GM21737 (cell line): ENCODE measurements around the gene ANKS6.
"Not testable (repeated sequence)": the region's sequence is repeated elsewhere in the genome, so short reads cannot be mapped to it uniquely, and the experiment has no call there.

Source experiments
- ATAC-seq: cut with Tn5 transposase; IDR thresholded peaks from one replicate; pipeline ENCODE4 v1.9.1; 2021; ENCODE audit warnings: mild to moderate bottlenecking, moderate library complexity; ENCODE audit not compliant: unreplicated experiment

Gene ANKS6

DNA sequence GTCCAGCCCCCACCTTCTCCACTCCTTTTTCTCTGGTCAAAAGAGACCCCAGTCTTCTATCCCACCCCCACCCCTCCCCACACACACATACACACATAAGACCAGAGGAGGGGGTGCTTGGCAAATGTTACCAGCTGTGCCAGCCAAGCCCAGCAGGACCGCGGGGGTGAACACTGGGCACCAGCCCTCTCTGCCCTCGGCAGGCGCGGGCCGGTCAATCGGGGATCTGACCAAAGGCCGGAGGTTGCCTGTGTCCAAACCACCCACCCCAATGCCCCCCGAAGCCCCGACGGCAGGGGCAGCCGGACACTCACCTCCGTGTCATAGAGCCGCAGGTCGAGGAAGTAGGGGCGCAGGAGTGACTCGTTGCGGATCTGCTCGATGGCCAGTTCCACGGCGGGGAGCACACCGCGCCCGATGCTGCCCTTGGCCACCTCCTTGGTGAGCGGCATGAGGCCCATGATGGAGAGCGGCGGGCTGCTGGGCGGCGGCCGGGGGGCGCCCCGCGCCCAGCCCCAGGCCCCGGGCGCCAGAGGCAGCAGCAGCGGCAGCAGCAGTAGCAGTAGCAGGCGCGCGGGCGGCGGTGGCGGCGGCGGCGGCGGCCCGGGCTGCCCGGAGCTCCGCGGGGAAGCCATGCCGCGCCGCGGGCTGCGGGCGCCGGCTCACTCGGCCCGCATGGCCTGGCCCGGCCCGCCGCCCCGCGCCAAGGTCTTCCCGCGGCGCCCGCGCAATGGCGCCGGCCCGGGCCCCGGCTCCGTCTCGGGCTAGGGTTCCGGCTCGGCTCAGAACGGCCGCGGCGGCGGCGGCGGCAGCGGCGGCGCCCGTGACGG is 88.0 kb downstream of the ANKS6 start:
- no peak for ATAC-seq

DNA sequence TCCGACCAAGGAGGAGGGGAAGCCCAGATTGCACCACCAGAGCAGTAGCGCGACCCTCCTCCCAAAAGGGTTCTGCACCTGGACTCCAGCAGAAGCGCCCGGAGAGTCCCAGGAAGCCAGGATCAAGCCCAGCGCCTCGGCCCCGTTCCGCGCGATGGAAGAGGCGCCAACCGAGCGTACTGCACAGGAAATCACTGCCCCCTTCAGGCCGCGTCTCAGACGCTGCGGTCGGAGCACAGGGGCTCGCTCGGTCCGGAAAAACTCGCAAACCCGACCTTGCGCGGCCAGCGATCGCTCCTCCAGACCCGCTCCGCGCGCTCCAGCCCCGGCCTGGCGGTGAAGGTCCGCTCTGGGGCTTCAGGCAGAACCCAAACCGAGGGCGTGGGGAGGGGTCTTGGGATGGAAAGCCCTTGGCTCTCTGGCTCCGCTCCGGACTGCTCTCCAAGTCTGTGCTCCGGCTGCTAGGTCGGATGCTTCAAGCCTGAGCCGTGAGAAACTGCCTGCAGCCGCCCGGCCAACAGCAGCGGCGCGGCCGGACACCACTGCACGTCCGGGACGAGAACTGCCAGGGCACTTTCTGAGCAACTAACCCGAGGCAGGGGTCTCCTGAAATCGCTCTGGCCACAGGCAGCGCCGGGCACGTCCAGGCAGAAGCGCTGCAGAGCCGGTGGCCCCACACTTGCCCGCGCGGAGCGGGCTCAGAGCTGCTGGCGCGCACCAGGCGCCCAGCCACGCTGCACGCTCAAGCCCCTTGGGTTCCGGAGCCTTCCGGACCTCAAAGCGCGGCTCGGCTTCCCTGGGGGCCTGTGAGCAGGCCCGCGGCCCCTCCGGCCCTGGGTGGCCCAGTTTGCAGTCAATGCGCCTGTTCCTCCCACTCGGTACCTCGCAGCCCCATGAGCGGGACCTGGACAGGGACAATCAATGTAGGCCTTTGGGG is 88.9 kb downstream of the ANKS6 start:
- no peak for ATAC-seq

DNA sequence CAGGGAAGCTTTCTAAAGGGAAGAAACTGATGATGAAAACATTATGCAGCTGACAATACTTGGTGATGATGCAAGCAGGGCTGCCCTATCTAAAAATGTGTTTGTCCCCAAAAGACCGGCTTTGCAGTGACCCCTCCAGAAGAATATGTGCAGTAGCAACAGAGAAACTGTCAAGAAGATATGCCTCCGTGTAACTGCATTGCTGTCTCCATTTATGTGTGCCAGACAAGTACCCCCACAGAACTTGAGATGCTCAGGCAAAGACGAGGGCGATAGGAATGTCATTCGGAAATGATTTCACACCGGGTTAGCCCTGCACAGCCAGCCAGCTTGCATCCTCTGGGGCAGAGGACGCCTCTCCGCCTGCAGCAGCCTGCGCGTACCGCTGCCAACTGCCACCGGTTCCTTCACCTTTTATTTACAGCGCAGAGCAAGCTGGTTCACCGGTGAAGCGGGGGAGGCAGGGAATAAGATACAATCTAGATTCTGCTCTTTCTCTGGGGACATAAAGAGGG is 89.6 kb downstream of the ANKS6 start:
- ATAC-seq = no peak

DNA sequence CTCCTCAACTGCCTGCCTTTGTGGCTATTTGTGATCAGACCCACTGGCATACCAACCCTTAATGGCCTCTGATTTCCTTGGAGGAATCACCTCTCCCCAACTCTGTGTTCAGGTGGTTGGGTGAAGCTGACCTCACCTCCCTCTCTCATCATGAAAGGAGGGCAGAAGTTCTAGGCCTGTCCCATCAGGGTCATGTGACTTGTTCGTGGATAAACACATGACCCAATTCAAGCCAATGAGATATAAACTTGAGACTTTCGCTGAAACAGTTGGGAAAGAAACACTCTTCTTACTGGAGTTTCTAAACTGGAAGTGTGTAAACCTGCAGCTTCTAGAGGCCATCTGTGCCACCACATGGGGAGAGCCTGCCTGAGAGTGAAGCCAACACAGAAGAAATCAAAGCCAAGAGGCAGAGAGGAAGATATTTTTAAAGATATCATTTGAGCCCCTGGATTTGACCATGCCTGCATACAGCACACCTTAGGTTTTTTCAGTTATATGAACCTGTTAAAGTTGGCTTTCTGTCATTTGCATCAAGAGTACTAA is 93.4 kb downstream of the ANKS6 start:
- no peak for ATAC-seq

DNA sequence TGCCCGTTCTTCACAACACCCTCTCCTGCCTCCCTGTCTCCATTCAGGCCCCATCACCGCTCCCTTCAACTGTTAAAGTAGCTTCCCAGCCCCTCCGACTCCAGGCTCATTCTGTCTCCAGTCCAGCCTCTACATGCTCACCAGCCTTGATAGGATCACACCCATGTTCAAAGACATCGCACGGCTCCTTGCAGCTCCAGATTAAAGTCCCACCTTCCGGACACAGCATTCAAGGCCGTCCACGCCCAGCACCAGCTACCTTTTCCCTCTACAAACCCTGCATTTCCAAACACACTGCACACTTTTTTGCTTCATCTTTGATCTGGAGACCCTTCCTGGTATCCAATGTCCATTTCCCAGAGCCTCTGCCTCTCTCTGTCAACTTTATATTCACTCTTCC is 94.0 kb downstream of the ANKS6 start:
- ATAC-seq = no peak

DNA sequence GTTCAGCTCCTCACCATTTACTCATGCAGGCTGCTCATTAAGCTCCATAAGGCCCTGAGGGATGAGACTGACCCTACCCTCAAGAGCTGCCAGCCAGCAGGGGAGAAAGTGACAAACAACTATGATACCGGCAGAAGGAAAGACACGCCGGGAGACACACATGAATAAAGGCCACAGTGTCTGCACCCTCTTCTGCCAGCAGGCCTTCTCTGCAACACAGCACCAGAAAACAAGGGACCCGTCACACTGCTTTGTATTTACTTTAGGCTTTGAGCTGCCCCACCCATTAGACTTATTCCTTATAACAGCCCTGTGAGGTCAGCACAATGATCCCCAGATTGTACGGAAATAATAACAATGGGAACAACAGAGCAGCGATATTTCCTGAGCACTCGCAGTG is 94.8 kb downstream of the ANKS6 start:
- ATAC-seq = no peak

DNA sequence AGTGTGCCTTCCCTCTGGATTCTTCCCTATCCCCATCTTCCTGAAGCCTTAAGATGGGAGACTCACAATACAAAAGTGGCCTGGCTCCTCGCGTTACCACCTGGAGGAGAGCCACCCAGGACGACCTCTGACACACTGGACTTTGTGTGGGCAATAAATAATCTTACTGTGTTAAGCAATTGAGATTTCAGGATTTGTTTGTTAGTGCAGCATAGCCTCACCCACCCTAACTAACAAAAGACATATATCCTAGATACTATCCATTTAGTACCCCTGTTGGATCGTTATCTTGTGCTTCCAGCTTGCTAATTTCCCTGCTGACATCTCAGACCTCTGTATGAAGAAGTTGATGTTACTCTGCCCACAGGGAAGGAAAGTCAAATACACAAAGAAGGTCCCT is 95.6 kb downstream of the ANKS6 start:
- no peak for ATAC-seq

DNA sequence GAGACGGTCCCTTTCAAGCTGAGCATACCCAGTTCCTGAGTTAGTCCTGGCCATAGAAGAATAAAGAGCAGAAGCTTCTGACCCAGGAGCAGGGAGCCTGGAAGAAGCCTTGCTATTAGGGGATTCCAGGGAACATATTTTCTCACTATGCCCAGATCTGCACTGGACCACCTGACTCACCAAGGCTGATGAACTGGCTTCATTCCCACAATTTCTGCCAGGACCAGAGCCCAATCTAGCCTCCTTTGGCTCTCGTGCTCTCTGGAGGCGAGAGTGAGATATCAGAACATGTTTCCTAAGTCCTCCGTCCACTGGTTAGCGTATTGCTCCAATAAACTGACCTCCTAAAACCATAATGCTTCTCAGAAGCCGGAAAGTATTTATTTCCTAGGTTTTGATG is 97.5 kb downstream of the ANKS6 start:
- no peak for ATAC-seq

DNA sequence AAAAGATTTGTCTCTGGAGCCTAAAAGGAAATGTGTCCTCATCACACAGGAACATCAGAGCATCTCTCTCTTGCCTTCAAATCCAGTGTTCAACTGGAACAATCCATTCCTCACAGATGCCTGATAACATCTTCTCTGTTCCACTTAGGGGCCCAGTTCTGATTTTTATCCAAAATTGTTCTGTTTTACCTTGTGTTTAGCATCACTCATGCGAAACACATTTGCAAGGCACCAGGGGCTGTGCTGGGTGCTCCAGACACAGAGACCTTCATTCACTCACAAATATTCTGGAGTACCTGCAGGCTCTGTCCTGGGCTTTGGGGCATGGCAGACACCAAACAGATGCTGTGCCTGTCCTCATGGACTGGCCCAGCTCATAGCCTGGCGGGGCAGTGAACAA is 101.4 kb downstream of the ANKS6 start:
- ATAC-seq = no peak

DNA sequence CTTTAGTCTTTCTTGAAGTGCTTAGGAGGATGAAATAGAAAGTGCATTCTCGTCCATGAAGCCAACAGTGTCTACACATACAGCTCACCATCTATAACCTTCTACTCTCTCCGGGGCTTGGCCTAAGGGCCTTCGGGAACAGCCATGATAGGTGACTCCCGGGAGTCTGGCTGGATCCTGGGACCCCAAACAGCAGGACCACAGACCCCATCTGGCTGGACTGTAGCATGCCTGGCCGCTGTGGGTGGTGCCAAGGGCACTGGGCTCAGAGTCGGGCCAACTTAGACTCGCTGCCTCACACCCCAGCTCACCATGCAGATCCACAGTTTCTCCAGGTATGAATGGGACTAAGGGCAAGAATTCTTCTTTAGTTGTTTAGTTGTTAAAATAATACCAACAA is 104.0 kb downstream of the ANKS6 start:
- no peak for ATAC-seq

DNA sequence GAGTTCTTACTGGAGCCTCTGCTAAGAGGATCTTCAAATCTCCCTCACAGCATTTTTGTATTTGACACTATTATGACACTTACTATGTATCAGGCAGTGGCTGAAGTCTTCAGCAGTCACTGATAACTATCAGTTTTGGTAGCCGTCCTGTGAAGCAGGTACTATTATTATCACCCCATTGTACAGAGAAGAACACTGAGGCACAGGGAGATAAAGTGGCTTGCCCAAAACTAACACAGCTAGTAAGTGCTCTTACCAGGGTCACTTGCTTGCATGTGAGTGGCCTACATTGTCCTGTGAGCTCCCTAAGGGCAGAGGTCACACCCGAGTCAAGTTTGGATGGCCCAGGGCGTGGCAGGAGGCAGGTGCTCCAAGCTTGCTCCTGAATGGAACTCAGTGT is 104.5 kb downstream of the ANKS6 start:
- no peak for ATAC-seq

DNA sequence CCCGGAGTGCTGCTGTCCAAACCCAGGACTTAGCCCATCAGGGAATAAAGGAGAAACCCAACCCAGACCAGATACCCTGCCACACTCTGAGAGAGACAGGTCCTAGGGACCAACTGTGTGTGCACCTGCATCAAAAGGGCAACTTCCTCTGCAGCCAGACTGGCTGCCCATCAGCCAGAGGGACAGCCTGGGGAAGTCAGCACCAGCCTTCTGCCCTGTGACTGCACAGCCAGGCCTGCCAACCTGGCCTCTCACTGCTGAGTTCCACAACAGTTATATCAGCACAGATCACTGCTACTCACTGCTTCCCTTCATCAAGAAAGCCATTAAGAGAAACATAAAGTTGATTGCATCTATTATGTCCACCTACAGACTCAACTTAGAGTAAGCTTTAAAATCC is 105.7 kb downstream of the ANKS6 start:
- no peak for ATAC-seq

DNA sequence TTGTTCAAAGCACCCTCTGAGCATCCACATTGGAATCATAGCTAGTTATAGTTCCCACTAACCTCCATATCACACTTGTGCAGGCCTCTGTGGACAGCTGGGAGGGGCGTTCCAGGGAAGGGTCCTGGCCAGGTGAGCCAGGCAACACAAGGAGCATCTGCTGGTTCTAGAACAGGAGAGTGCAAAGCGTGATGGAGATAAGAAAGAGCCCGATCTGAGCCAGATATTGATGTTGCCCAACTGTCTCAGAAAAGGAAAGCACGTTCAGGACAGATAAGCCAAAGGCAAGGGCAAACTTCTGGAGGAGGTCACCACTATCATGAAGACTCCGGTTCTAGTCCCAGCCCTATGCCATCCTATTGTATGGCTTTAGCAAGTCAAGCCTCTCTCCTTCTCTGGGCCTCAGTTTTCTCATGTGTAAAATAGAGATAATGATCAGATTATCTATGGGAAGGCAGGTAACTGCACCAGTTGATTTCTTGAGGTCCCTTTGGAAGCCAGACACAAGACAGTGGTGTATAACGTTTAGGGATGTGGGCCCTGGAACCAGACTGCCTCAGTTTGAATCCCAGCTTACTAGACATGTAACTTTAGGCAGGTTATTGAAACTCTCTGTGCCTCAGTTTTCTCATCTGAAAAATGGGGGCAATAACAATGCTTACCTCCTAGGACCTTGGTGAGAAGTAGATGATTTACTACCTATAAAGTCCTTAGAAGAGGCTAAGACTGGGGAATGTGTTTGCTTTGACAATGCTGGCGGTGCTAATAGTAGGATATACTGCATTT is 107.5 kb downstream of the ANKS6 start:
- ATAC-seq = no peak

DNA sequence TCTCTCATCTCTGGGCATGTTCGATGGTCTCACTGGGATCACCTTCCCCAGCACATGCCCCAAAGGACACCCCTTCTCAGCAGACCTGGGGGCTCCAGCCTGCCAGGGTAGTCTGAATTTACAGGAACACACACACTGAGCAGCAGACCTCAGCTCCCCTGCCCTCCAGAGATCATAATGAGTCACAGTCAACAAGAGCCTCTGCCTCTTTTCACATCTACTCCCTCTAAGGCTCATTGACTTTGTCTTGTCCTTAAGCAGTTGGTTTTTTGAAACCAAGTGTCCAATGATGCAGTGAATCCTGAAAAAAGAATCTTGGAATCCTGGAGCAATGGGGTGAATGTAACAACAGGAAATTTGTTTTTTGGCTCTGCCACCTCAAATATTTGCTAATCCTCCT is 108.4 kb downstream of the ANKS6 start:
- no peak for ATAC-seq

DNA sequence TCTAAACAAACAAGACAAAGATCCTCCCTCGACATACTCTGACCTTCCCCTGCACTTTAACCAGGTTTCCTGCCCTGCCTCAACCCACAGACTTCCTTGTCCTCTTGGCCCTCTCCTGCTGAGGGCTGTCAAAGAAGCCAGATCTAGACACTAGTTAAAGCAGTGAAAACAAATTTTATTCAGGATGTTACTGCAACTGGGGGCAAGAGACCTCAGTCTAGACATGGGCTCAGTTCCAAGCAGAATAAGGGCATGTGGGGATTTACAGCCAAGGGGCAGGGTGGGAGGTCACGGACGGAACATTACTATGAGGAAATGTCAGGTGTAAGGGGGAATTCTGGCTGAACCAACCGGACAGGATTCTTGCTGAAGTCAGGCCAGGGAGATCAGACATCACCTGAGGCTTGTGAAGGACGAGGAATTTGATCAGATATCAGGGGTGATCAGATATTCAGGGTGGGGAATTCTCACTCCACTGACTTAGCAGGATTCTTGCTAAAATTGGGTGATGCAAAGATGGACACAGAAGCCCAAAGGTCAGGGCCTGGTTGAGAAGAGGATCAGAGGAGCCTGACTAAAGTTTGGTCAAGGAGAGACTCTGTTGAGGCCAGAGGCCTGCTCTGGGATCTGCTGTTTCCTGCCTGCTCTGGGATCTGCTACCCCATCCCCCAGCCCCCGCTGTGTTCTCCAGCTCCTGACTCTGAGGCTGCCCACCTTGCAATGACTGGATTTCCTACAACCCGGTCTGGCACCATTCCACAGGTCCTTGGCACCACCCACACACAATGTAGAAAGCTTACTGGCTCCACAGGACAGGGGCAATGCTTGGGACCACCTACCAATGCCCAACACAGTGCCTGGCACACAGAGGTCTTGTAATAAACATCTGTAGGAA is 109.1 kb downstream of the ANKS6 start:
- ATAC-seq = no peak

DNA sequence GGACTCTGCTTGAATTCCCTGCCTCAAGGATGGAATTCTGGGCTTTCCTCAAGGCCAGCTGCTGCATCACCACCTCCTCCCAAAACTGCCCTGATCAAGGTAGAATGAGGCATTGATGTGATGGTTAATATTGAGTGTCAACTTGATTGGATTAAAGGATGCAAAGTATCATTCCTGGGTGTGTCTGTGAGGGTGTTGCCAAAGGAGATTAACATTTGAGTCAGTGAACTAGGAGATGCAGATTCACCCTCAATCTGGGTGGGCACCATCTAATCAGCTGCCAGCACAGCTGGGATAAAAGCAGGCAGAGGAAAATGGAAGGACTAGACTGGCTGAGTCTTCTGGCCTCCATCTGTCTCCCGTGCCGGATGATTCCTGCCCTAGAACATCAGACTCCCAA is 111.5 kb downstream of the ANKS6 start:
- ATAC-seq = not testable (repeated sequence)
